Progenitor cell of endocrine pancreas (in vitro differentiated cells): ENCODE data around the gene CLTCL1. TPM values are rescaled to one million over a fixed set of nuclear protein-coding genes. Genes with fewer than 3 reads are reported as not detected.

Experiments
- DNase-seq: peaks from one replicate; pipeline ENCODE4 v3.0.0; 2021; ENCODE audit warnings: low spot score; ENCODE audit not compliant: unreplicated experiment
- H3K27ac Mint-ChIP-seq: 2 replicates; pipeline ENCODE4 v1.8.0; 2021; ENCODE audit warnings: mild to moderate bottlenecking, moderate library complexity, mixed read lengths
- H3K27me3 Mint-ChIP-seq: 2 replicates; pipeline ENCODE4 v1.8.0; 2021; ENCODE audit warnings: mixed read lengths
- H3K36me3 Mint-ChIP-seq: 2 replicates; pipeline ENCODE4 v1.8.0; 2022; ENCODE audit warnings: mixed read lengths; ENCODE audit not compliant: insufficient read depth
- H3K4me1 Mint-ChIP-seq: 2 replicates; pipeline ENCODE4 v1.8.0; 2021; ENCODE audit warnings: low read depth, mixed read lengths
- H3K4me3 Mint-ChIP-seq: 2 replicates; pipeline ENCODE4 v1.8.0; 2021; ENCODE audit warnings: low read depth, mild to moderate bottlenecking, moderate library complexity, mixed read lengths
- H3K9me3 Mint-ChIP-seq: 2 replicates; pipeline ENCODE4 v1.8.0; 2021; ENCODE audit warnings: low read depth, mixed read lengths
- total RNA-seq: library from RNA; stranded (reverse); gene quantifications from 2 replicates; pipeline ENCODE4 v1.2.1, GENCODE V29; 2021
- TF ChIP-seq, protein P1 (sequence below): fragments of 200-600 bp; sonication (generic); IDR thresholded peaks from one replicate; pipeline ENCODE4 v1.5.0; 2021; ENCODE audit warnings: antibody characterized with exemption, mild to moderate bottlenecking; ENCODE audit not compliant: unreplicated experiment

Gene CLTCL1
- total RNA-seq, 1 donor from 2014 or later = 6.6 TPM

GRCh38 chr22:19253143-19253542 is 38.4 kb downstream of the CLTCL1 start:
- TF ChIP-seq, protein P1, sequence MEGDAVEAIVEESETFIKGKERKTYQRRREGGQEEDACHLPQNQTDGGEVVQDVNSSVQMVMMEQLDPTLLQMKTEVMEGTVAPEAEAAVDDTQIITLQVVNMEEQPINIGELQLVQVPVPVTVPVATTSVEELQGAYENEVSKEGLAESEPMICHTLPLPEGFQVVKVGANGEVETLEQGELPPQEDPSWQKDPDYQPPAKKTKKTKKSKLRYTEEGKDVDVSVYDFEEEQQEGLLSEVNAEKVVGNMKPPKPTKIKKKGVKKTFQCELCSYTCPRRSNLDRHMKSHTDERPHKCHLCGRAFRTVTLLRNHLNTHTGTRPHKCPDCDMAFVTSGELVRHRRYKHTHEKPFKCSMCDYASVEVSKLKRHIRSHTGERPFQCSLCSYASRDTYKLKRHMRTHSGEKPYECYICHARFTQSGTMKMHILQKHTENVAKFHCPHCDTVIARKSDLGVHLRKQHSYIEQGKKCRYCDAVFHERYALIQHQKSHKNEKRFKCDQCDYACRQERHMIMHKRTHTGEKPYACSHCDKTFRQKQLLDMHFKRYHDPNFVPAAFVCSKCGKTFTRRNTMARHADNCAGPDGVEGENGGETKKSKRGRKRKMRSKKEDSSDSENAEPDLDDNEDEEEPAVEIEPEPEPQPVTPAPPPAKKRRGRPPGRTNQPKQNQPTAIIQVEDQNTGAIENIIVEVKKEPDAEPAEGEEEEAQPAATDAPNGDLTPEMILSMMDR = no peak
- Mint-ChIP-seq H3K9me3 (peaks cover 3% of the 10 kb centered on the region), H3K4me1 (no peaks in the 10 kb centered on the region), H3K27ac (no peak overlapping the region), H3K27me3 (no peaks in the 10 kb centered on the region), H3K4me3 (no peak overlapping the region), H3K36me3 (peaks cover 8% of the 10 kb centered on the region)
- no peak for DNase-seq

GRCh38 chr22:19244600-19245352 is 46.7 kb downstream of the CLTCL1 start:
- no peak overlapping the region for H3K27ac Mint-ChIP-seq
- H3K36me3 Mint-ChIP-seq = no peaks in the 10 kb centered on the region
- H3K4me1 Mint-ChIP-seq = no peaks in the 10 kb centered on the region
- no peak for DNase-seq
- H3K27me3 Mint-ChIP-seq = no peaks in the 10 kb centered on the region
- TF ChIP-seq, protein P1 = no peak
- no peak overlapping the region for H3K4me3 Mint-ChIP-seq
- H3K9me3 Mint-ChIP-seq = no peaks in the 10 kb centered on the region

GRCh38 chr22:19242699-19243098 is 48.8 kb downstream of the CLTCL1 start:
- DNase-seq = no peak
- Mint-ChIP-seq H3K4me1 (no peaks in the 10 kb centered on the region), H3K27ac (no peak overlapping the region), H3K9me3 (no peaks in the 10 kb centered on the region), H3K27me3 (no peaks in the 10 kb centered on the region), H3K36me3 (no peaks in the 10 kb centered on the region), H3K4me3 (no peak overlapping the region)
- TF ChIP-seq, protein P1 = no peak

DNA sequence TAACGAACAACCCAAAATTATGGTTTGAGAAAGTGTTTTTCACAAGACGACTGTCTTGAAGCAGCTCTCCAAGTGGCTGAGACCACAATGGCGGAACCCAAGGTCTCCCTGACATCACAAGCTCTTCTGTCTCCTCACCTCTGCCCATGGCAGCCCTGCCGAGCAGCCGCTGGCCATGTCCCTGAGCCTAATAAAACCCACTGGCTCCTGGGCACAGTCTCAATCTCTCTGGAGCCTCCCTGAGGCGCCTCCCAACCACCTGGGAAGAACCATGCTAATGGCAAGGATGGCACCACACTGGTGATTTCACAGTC is 50.0 kb downstream of the CLTCL1 start:
- Mint-ChIP-seq H3K4me3 (no peak overlapping the region), H3K36me3 (no peaks in the 10 kb centered on the region), H3K9me3 (no peaks in the 10 kb centered on the region), H3K27me3 (no peaks in the 10 kb centered on the region), H3K27ac (no peak overlapping the region), H3K4me1 (no peaks in the 10 kb centered on the region)
- TF ChIP-seq, protein P1 = no peak
- no peak for DNase-seq

DNA sequence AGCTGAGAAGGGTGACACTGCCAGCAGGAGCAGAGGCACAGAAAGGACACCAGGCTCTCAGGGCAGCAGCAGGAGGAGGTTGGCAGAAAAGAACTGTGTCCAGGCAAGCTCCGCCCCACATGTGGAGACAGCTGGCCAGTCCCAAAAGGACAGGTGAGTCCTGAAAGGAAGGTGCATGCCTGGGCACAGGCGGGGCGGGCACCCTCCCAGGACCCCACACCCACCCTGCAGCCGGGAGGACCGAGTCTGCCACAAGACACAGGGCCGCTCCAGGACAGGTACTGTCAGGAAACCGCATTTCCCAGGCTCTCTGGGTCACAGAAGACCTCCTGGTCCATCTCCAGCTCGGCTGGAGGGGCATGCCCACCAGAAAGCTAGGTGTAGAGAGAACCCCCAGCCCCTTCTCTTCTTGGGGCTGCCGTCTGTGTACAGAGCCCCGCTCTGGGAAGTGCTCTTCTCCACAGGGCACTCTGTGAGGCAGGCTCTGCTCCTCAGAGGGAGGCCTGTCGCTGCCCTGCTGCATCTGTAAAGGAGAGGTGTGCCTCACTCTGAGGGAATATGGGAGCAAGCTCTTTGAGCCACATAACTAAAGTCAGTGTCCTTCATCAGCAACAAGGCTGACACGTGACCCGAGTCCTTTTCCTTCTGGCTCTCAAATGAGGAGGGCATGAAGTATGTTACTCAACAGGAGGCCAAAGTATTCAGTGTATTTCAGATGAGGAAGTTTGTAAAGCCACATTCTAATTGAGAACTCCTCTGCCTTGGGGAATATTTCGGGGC is 50.5 kb downstream of the CLTCL1 start:
- DNase-seq = no peak
- Mint-ChIP-seq H3K27ac (no peak overlapping the region), H3K36me3 (no peaks in the 10 kb centered on the region), H3K9me3 (no peaks in the 10 kb centered on the region), H3K4me3 (no peak overlapping the region), H3K27me3 (no peaks in the 10 kb centered on the region), H3K4me1 (no peaks in the 10 kb centered on the region)
- TF ChIP-seq, protein P1 = no peak
